CD4-positive, alpha-beta T cell treated with Interleukin-15 for 1 hour (primary cell): ENCODE measurements around the gene SLC7A7.
A peak's percentile ranks its signal among the peaks of the same experiment; 100 is the strongest.
"Not testable (repeated sequence)": the region's sequence is repeated elsewhere in the genome, so short reads cannot be mapped to it uniquely, and the experiment has no call there.

Source experiments
- DNase-seq: peaks from one replicate; pipeline ENCODE4 v3.0.0-alpha.2; 2020

Gene SLC7A7

DNA sequence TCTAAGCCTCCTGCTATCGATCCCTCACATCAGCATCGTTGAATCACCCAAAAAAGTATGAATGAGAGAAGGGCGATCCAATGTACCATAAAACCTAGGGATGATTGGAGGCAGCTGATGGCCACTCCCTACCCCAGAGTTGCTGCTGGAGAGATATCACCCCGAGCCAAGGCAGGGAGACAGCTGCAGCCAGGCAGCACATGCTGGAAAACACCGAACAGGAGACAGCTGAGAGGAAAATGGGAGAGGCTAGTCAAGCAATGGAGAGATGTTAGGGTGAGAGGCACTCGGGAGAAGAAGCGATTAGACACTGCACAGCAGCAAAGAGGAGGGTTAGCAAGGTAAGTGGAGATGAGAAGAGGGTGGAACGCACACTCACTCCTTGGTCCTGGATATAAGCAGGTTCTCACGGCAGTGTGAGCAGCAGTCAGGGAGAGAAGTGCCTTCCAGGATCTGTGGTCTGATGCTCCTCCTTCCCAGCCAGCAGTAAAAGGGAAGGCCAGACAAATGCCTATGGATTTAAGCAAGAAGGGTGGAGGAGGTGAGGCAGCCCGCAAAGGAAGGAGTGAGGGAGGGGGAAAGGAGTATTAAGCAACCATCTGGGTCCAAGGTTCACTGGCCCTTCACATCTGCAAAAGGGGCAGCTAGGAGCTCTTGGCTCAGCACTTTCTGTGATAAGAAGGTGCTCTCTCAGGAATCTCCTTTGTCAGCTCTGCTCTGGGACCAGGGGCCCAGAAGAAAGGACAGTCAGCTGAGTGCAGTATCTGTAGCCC, at the start of gene SLC7A7:
TSS of gene SLC7A7 (minus strand) at position 495 of the 773 bp plus-strand sequence. CDS start 2,037 bp downstream, outside the sequence.
- no peak for DNase-seq

DNA sequence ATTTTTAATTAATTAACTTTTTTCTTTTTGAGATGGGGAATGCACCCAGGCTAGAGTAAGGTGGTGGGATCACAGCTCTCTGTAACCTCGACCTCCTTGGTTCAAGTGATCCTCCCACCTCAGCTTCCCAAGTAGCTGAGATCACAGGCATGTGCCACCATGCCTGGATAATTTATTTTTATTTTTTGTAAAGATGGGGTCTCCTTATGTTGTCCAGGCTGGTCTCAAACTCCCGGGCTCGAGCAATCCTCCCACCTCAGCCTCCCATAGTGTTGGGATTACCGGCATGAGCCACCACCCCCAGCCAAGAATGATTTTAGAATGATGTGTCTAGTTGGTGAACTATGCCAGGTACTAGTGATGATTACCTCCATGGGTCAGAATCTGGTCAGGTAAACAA, 49.7 kb upstream of the SLC7A7 start:
- DNase-seq = no peak

DNA sequence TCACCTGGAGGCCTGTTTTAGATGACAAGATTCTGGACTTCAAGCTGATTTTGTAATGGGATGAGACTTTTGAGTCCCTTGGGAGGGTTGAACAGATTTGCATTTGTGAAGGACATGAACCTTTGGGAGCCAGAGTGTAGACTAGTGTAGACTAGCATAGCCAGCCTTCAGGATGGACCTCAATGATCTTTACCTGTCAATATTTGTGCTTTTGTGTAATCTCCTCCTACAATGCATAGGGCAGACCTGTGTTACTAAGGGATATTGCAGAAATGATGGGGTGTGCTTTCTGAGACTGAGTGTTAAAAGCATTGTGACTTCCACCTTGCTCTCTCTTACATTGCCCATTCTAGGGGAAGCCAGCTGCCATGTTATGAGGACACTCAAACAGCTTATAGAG, 46.4 kb upstream of the SLC7A7 start:
- no peak for DNase-seq

- DNase-seq = not testable (repeated sequence)
These were observed 45.1 kb upstream of the SLC7A7 start for GRCh38 chr14:22860377-22860776.

- no peak for DNase-seq
These were observed 41.2 kb upstream of the SLC7A7 start for GRCh38 chr14:22856428-22856827.

DNA sequence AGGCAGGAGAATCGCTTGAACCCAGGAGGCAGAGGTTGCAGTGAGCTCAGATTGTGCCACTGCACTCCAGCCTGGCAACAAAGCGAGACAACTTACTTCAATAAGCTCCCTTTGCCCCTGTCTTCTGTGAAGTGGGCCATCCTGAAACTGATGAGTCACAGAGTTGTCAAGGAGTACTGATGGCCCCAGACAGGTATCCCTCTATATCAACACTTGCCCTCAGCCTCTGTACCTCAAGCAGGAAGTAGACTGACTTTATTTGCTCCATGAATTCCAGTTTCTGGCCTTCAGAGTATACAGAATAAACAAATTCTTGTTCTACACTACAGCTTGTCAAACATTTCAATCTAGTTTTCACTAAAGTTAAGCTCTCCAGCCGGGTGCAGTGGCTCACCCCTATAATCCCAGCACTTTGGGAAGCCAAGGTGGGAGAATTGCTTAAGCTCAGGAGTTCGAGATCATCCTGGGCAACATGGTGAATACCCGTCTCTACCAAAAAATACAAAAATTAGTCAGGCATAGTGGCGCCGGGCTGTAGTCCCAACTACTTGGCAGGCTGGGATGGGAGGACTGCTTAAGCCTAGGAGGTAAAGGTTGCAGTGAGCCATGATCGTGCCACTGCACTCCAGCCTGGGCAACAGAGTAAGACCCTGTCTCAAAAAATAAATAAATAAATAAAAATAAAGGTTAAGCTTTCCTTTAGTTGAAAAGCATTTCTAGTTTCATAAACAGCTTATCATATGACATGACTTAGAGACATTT, 39.9 kb upstream of the SLC7A7 start:
- no peak for DNase-seq

GRCh38 chr14:22854296-22854695, 39.1 kb upstream of the SLC7A7 start:
- not testable (repeated sequence) for DNase-seq

DNA sequence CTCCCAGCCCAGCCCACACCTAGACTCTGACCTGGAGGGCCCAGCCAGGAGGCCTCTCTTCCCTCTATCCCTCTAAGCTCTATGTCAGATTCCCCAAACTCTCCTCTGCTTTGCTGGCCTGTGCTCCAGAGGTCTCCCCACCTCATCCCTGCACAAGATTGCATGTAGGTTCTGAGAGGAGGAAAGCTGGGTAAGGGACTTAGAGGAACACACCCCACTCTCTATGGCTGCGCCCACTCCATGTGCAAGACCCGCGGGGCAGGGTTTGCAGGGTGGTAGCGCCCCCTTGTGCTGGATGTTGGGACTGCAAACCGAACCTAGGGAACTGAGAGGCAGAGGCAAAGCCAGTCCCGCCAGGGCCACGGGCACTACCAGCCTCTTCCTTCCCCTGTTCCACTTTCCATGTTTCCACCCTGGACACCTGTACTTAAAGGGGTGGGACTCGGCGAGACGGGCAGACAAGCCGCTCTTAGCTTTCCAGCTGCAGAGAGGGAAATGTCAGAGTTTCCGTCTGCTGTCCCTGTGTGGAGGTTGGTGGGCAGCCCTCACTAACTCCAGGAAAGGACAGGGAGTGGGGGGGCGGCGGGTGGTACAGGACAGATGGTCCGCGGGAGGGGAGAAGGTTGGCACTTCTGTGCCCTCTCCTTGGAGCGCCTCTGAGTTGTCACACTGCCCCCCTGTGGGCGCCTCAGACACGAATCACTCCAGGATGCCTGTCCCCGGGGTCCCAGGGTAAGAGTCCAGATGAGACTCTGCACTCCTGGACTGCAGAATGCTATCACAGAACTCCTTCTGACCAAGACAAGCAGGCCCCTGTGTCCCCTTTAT, 37.9 kb upstream of the SLC7A7 start:
- DNase-seq = peak; percentile 86

GRCh38 chr14:22852599-22852939, 37.3 kb upstream of the SLC7A7 start:
- no peak for DNase-seq

DNA sequence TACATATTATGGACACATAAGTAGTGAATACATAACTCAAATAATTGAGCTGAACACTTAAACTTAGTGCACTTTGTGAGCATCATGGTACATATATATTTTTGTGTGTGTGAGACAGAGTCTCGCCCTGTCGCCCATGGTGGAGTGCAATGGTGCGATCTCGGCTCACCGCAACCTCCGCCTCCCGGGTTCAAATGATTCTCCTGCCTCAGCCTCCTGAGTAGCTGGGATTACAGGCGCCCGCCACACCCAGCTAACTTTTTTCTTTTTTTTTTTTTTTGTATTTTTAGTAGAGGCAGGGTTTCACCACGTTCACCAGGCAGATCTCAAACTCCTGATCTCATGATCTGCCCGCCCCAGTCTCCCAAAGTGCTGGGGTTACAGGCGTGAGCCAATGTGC, 36.9 kb upstream of the SLC7A7 start:
- DNase-seq = not testable (repeated sequence)

- peak; percentile 41 for DNase-seq
These were observed 35.9 kb upstream of the SLC7A7 start for GRCh38 chr14:22850944-22851764.

GRCh38 chr14:22849212-22849819, 34.1 kb upstream of the SLC7A7 start:
- DNase-seq = no peak

GRCh38 chr14:22848351-22849164, 33.3 kb upstream of the SLC7A7 start:
- no peak for DNase-seq

DNA sequence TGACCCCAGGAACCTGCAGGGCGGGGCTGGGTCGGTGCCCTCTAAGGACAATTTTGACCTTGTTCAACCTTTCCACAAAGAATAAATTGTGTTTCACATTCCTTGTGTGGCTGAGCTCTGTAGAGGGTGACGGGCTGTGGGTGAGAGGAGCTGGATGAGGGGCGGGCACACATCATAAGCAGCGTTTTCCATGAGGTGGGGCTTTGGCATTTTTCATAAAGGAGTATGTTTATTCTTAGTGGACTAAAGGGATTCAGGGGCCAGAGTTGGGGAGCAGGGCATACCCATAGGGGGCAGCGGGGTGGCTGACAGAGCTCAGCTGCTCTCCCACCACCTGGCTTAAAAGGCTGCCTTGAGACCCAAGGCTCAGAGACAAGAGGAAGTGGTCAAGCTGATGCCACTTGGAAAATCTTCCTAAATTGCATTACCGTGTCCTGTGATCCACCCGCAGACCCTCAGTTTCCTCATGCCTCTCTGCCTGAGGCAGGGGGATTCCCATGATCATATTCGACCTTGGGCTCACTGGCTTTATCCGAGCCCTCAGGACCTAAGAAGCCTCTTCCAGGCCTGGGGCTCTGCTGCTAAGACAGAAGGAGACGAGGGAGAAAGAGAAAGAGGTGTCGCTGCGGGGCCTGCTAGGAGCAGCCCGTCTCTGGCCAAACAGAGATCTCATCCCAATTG, 32.6 kb upstream of the SLC7A7 start:
- peak; percentile 22 for DNase-seq

GRCh38 chr14:22846811-22847307, 31.6 kb upstream of the SLC7A7 start:
- DNase-seq = no peak

DNA sequence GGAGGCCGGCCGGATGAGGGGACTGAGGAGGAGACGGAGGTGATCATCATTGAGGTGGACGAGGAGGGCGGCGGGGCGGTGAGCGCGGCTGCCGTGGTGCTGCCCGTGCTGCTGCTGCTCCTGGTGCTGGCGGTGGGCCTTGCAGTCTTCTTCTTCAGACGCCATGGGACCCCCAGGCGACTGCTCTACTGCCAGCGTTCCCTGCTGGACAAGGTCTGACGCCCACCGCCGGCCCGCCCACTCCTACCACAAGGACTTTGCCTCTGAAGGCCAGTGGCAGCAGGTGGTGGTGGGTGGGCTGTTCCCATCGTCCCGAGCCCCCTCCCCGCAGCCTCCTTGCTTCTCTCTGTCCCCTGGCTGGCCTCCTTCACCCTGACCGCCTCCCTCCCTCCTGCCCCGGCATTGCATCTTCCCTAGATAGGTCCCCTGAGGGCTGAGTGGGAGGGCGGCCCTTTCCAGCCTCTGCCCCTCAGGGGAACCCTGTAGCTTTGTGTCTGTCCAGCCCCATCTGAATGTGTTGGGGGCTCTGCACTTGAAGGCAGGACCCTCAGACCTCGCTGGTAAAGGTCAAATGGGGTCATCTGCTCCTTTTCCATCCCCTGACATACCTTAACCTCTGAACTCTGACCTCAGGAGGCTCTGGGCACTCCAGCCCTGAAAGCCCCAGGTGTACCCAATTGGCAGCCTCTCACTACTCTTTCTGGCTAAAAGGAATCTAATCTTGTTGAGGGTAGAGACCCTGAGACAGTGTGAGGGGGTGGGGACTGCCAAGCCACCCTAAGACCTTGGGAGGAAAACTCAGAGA, 30.8 kb upstream of the SLC7A7 start:
- DNase-seq = no peak

DNA sequence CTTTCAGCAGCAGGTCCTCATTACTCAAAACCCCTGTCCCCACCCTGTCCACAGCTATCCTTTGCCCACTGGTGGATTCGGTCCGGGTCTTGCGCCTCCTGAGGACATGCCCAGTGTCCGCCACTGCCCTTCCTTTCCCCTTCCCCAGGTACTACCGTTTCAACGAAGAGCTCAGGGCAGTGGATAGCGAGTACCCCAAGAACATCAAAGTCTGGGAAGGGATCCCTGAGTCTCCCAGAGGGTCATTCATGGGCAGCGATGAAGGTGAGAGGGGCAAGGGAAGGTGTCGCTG, 29.8 kb upstream of the SLC7A7 start:
- DNase-seq = no peak

DNA sequence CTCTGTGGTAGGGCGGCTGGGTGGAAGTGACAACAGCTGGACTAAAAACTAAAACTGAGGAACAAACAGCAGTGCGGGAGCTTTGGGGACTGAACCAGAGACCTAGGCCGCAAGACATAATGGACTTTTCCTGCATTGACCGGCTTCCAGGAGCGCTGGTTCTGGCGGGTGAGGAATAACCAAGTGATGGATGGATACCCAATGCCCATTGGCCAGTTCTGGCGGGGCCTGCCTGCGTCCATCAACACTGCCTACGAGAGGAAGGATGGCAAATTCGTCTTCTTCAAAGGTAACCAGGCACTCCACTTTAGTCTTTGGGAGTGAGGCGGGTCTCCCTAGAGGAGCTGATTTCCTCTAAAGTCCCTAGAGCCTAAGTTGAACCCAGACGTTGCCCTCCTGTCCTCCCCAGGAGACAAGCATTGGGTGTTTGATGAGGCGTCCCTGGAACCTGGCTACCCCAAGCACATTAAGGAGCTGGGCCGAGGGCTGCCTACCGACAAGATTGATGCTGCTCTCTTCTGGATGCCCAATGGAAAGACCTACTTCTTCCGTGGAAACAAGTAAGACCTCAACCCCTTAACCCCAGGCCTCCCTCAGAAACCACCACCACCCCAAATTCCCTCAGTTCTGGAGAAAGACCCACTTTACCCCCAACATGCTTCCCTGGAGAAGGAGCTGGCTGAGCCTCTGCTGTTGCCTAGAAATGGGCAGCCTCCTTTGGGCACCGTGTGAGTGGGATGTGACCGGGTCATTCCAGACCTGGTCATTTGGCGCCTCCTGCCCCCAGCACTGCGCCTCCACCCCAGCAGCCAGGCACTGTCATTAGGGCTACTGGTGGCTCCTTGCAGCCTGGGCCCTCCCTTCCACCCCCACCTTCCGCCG, 29.2 kb upstream of the SLC7A7 start:
- DNase-seq = no peak
